GM10266 (cell line): ENCODE data around the gene LINC01488.

Experiments
- DNase-seq: peaks from one replicate; pipeline ENCODE4 v3.0.0; 2012; ENCODE audit errors: extremely low spot score
- CTCF ChIP-seq: IDR thresholded peaks from 2 replicates; pipeline ENCODE4 v1.5.1; 2012; ENCODE audit warnings: mild to moderate bottlenecking, low read depth; ENCODE audit not compliant: control insufficient read depth, insufficient read depth; ENCODE audit errors: missing control alignments

The LINC01488 gene

GRCh38 chr11:69482322-69482721 is 859 bp downstream of the LINC01488 start:
- TF ChIP-seq CTCF: no peak
- no peak for DNase-seq

- TF ChIP-seq CTCF: no peak
These were observed 1.7 kb downstream of the LINC01488 start for GRCh38 chr11:69483170-69483569.

GRCh38 chr11:69483691-69484426 is 2.4 kb downstream of the LINC01488 start:
- no peak for TF ChIP-seq CTCF
- no peak for DNase-seq

More at GRCh38 chr11:69483170-69483569, 1.7 kb downstream of the LINC01488 start:
- no peak for DNase-seq

- no peak for DNase-seq
- TF ChIP-seq CTCF: no peak
These were observed 3.2 kb downstream of the LINC01488 start for GRCh38 chr11:69484427-69485259.

GRCh38 chr11:69485337-69486041 is 4.0 kb downstream of the LINC01488 start:
- no peak for DNase-seq
- TF ChIP-seq CTCF: no peak

- TF ChIP-seq CTCF: no peak
- DNase-seq: no peak
These were observed 4.8 kb downstream of the LINC01488 start for GRCh38 chr11:69486056-69486772.
